NCI-H1694 treated with DMSO at 0.1 percent for 48 hours (cell line): ENCODE measurements around the gene SF3A1.
"Not testable (repeated sequence)": the region's sequence is repeated elsewhere in the genome, so short reads cannot be mapped to it uniquely, and the experiment has no call there.

Experiments
- DNase-seq: peaks from one replicate; lab custom pipeline; 2025; lab: John Stamatoyannopoulos, UW

Gene SF3A1, protein sequence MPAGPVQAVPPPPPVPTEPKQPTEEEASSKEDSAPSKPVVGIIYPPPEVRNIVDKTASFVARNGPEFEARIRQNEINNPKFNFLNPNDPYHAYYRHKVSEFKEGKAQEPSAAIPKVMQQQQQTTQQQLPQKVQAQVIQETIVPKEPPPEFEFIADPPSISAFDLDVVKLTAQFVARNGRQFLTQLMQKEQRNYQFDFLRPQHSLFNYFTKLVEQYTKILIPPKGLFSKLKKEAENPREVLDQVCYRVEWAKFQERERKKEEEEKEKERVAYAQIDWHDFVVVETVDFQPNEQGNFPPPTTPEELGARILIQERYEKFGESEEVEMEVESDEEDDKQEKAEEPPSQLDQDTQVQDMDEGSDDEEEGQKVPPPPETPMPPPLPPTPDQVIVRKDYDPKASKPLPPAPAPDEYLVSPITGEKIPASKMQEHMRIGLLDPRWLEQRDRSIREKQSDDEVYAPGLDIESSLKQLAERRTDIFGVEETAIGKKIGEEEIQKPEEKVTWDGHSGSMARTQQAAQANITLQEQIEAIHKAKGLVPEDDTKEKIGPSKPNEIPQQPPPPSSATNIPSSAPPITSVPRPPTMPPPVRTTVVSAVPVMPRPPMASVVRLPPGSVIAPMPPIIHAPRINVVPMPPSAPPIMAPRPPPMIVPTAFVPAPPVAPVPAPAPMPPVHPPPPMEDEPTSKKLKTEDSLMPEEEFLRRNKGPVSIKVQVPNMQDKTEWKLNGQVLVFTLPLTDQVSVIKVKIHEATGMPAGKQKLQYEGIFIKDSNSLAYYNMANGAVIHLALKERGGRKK

GRCh38 chr22:30356449-30357235 lies at the start of gene SF3A1, which contains the start of gene CCDC157:
TSS of gene SF3A1 (minus strand) at chr22:30356894. CDS start at chr22:30356792, 102 bp downstream.
TSS of gene CCDC157 (plus strand) at chr22:30357007. CDS start at chr22:30366001, 8,994 bp downstream.
- DNase-seq: peak; percentile 68

DNA sequence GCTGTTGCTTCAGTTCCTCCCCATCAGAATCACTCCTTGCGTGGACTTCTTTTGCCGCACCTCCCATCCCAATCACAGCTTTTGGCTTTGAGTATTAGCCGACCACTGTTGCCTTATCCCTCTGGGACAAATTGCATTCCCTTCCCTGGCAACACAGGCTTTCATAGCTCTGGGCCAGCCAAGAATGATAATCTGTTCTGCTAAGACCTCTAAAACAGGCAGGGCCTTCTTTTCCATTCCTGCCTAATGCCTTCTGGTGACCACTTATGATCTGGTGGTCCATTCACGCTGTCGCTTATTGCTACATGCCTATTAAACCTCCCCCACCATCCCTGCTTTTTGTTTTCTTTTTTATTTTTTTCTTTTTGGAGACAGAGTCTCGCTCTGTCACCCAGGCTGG lies 49.7 kb upstream of the SF3A1 start:
- no peak for DNase-seq

- no peak for DNase-seq
These were observed 49.0 kb upstream of the SF3A1 start for GRCh38 chr22:30405731-30406130.

- no peak for DNase-seq
These were observed 47.6 kb upstream of the SF3A1 start for GRCh38 chr22:30404307-30404706.

GRCh38 chr22:30402766-30403104 lies 46.0 kb upstream of the SF3A1 start:
- DNase-seq: not testable (repeated sequence)

GRCh38 chr22:30402028-30402765 lies 45.5 kb upstream of the SF3A1 start:
- DNase-seq: no peak

DNA sequence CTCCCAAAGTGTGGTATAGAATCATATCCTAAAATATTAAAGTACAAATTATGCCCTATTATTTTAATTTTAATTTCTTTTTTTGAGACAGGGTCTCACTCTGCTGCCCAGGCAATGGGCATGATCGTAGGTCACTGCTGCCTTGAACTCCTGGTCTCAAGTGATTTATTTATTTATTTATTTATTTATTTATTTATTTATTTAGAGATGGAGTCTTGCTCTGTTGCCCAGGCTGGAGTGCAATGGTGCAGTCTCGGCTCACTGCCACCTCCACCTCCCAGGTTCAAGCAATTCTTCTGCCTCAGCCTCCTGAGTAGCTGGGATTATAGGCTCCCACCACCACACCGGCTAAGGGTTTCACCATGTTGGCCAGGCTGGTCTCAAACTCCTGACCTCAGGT lies 44.3 kb upstream of the SF3A1 start:
- not testable (repeated sequence) for DNase-seq

- DNase-seq: no peak
These were observed 43.5 kb upstream of the SF3A1 start for GRCh38 chr22:30400159-30400558.

DNA sequence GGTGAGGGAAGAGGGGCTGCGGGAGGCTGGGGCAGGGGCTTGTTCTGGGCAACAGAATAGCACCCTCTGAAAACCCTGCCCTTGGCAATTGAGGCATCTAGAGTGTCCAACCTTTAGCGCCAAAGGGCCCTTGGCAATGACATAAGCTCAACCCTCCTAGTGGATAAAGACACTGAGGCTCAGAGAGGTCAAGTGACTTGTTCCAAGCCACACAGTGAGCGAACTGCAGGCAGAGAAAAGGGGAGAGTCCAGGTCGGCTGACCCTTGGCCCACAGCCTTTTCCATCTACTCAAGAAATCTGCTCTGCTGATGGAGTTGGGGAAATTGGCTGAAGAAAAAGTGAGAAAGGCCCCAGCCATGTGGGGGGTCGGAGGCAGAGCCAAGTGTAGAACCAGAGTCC lies 43.0 kb upstream of the SF3A1 start:
- no peak for DNase-seq

DNA sequence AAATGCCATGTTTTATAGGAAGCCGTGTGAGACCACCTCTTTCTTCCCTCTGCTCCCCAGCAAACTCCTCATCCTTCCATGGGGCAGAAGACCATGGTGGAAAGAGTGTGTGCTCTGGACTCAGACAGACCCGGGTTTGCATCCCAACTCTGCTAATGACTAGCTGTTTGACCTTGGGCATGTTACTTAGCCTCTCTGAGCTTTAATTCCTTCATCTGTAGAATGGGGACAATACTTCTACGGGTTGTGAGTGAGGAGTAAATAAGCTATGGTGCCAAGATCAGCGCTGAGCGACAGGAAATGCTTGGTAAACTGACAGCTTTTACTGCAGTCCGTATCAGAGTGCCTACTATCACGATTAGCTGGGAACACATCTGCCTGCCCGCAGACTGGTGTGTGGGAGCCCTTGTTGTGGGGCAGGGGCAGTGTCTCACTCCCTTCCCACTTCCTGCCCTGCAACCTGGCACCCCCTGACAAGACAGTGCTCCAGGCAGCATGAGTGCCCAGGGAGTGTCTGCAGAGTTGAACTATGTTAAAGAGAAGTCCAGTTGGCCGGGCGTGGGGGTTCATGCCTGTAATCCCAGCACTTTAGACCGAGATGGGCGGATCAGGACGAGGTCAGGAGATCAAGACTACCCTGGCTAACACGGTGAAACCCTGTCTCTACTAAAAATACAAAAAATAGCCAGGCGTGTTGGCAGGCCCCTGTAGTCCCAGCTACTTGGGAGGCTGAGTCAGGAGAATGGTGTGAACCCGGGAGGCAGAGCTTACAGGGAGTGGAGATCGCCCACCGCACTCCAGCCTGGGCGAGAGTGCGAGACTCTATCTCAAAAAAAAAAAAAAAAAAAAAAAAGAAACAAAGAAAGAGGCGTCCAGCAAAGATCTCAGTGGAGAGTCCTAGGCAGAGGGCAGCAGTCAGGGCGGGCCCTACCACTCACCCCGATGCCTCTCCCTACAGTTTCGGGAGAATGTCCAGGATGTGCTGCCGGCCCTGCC lies 42.3 kb upstream of the SF3A1 start:
- no peak for DNase-seq

DNA sequence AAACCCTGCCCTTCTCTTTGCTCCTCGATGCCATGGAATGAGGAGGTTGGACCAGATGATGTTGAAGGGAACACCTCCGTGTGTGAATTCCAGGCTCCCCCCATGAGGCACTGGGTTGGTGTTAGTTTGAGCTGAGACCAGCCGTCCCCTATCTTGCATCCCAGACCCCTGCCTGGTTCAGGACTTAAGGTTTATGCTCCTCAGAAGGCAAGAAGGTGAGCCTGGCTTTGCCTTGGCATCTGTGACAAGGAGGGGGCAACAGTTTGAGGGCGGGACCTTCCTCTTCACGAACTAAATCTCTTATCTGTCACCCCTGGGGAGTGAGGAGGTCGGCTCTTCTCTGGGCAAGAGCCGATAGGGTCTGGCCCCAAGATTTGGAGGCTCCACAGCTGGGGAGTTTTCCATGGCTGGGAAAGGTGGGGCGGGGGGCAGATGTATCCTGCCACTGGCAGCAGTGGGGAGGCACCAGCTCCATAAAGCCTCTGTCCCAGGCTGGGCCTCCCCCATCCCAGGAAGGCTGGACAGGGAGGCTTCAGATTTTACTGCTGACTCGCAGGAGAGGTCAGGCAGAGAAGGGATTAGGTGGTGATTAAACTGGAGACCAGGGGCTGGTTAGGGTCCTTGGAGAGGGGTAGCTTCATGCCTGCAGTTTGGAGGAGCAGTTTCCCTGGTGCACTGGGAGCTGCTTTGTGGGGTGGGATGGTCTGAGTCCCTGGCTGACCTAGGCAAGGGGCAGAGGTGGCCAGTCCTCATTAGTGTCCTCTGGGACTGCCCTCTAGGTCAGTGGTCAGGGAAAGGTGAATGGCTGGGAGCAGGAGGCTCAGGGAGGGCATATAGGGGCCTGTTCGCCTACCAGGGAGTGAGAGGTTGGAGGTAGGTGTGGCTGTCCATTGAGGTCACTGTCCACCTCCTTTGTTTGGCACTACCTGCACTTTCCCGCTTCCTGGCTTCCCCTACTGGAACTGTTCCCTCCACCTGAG lies 41.3 kb upstream of the SF3A1 start:
- DNase-seq: no peak

DNA sequence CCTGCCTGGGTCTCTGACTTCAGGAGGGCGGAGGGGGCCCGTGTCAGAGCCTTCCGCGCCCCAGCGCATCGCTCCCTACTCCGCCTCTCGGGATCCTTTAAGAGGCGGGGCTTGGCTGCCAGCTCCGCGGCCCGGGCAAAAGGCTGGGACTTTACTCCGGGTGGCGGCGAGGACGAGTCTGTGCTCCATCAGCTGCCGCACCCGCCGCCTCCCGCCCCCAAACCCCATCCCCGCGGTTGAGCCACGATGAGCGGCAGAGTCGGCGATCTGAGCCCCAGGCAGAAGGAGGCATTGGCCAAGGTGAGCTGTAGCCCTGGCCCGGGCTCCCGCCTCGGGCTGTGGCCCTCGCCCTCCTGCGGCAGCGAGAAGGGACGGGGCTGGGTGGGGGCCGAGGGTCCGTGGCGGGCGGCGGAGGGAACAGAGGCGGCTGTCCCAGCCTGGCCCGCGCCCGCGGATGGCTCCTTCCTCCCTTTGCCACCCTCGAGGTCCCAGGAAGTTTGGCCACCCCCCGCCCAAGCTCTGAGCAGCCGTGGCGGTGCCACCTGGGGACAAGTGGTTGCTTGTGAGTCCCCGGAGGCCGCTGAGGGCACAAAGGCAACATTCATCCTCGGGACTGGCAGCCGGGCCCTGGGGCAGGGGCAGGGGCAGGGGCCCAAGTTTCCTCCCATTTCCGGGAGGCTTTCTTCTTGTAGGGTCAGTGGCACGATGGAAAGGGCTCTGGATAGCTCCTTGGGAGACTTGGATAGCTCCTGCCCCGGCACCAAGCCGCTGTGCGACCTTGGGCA lies 40.4 kb upstream of the SF3A1 start, which contains the start of gene SEC14L2:
Gene SEC14L2, plus strand, starts transcription at position 148 of the 785 bp plus-strand sequence. Its CDS starts 99 bp downstream, at position 247.
- DNase-seq: peak; percentile 32

DNA sequence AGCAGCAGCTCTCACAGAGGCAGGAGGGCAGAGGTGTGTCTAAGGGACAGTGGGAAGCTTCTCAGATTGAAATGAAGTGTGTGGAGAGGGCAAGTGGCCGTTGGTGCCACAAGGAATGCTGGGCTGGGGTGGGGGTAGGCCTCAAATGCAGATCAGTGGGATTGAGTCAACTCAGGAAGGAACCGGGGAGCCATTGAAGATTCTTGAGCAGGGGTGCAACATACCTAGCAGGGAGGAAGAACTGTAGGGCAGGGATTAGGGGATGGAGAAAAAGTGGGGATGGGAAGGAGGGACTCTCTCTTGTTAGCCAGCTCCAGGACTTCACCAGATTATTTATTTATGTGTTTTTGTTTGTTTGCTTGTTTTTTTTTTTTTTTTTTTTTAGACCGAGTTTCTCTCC lies 37.2 kb upstream of the SF3A1 start:
- no peak for DNase-seq

DNA sequence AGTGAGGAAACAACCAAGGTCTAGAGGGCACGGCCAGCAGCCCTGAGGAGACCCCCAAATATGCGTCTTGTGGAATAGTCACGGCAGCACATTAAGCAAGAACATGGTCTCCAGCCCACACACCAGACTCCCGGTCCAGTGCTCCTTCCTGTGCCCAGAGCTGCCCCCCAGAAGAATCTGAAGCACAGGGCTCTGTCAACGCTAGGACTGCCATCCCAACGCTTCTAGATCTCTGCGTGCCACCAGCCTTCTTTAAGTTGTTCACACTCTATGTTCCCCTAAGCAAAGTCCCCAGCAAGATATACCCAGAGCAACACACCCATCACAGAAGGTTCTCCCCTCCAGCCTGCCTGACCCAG lies 36.6 kb upstream of the SF3A1 start:
- DNase-seq: no peak

- DNase-seq: no peak
These were observed 36.1 kb upstream of the SF3A1 start for GRCh38 chr22:30392661-30393321.

DNA sequence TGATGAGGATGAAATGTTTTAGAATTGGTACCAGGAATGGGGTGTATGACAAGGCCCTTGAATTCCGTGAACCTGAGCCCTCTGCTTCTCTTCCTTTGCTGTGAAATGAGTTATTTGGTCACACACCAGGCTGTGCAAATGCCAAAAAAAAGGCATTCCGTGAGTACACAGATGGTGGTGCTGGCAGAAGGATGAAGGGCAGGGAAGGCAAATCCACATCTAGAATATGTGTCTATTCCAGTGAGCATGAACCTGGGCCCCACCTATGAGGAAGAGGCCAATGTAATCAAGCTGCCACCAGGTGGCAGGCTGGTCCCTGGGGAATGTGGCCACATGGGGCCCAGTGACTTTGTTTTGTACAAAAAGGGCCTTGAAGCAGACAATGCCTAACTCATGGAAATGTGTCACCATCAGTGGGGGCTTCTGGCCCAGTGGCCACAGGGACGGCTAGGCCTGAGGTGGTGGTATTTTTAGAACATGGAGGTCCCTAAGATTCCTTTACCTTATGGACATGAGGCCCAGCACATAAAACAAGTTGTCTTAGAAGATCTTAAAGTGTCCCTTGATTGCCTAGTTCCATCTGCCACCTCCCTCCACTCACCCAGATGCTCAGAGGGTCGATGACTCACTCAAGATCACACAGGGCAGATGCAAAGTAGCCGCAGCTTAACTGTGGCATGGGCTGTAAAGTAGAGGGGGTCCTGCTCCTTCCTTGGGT lies 34.4 kb upstream of the SF3A1 start:
- peak; percentile 56 for DNase-seq
